ENCODE results near the gene HP1BP3. TPM values are rescaled to one million over a fixed set of nuclear protein-coding genes. Genes with fewer than 3 reads are reported as not detected.

Gene HP1BP3
- polyA plus RNA-seq, 1 donor from 2014 or later: 389 TPM

GRCh38 chr1:20731057-20731991 lies 55.8 kb downstream of the HP1BP3 start:
- Histone ChIP-seq H3K27ac (ENCODE audit: low read length) (no peak overlapping the region), H3K9me3 (ENCODE audit: low read length) (no peaks in the 10 kb centered on the region), H3F3A (ENCODE audit: insufficient read depth, low read length, poor library complexity, severe bottlenecking) (no peaks in the 10 kb centered on the region), H3K27me3 (ENCODE audit: insufficient read depth, low read depth, low read length) (peaks cover 11% of the 10 kb centered on the region), H4K20me1 (ENCODE audit: insufficient read depth) (no peaks in the 10 kb centered on the region), H3K79me2 (replicated peaks; ENCODE audit: insufficient read depth, low read length) (no peaks in the 10 kb centered on the region), H3K4me2 (ENCODE audit: low read length) (no peak overlapping the region), H3K36me3 (ENCODE audit: insufficient read depth, low read length) (no peaks in the 10 kb centered on the region), H2AFZ (ENCODE audit: low read depth, low read length) (no peak overlapping the region), H3K9me2 (ENCODE audit: insufficient read depth, low read length) (no peaks in the 10 kb centered on the region), H3K9ac (ENCODE audit: low read length) (peak overlapping the region; percentile 55), H3K4me3 (ENCODE audit: low read length) (peak overlapping the region; percentile 71)
- TF ChIP-seq SMC3 (conservative IDR thresholded peaks at IDR 0.05; ENCODE audit: poor library complexity) (no peak), POLR2AphosphoS5 (IDR thresholded peaks at IDR 0.05) (no peak), RAD21 (conservative IDR thresholded peaks at IDR 0.05) (no peak), CTCF (IDR thresholded peaks at IDR 0.05; ENCODE audit: poor library complexity, severe bottlenecking) (no peak), REST (IDR thresholded peaks at IDR 0.05; ENCODE audit: borderline replicate concordance) (no peak), MXI1 (conservative IDR thresholded peaks at IDR 0.05; ENCODE audit: poor library complexity, severe bottlenecking) (no peak), EP300 (conservative IDR thresholded peaks at IDR 0.05; ENCODE audit: poor library complexity, severe bottlenecking) (no peak), TAF1 (IDR thresholded peaks at IDR 0.05; ENCODE audit: low read depth) (no peak), EZH2 (IDR thresholded peaks at IDR 0.05; ENCODE audit: borderline replicate concordance, insufficient read depth, low read length, poor library complexity, severe bottlenecking) (no peak)

GRCh38 chr1:20730690-20731056 lies 56.4 kb downstream of the HP1BP3 start:
- Histone ChIP-seq H3F3A (ENCODE audit: insufficient read depth, low read length, poor library complexity, severe bottlenecking) (no peaks in the 10 kb centered on the region), H3K4me3 (ENCODE audit: low read length) (peak overlapping the region; percentile 71), H3K4me2 (ENCODE audit: low read length) (no peak overlapping the region), H3K27ac (ENCODE audit: low read length) (no peak overlapping the region), H3K79me2 (replicated peaks; ENCODE audit: insufficient read depth, low read length) (no peaks in the 10 kb centered on the region), H3K9ac (ENCODE audit: low read length) (no peak overlapping the region), H3K36me3 (ENCODE audit: insufficient read depth, low read length) (no peaks in the 10 kb centered on the region), H4K20me1 (ENCODE audit: insufficient read depth) (no peaks in the 10 kb centered on the region), H3K27me3 (ENCODE audit: insufficient read depth, low read depth, low read length) (peaks cover 11% of the 10 kb centered on the region), H3K9me2 (ENCODE audit: insufficient read depth, low read length) (no peaks in the 10 kb centered on the region), H3K9me3 (ENCODE audit: low read length) (no peaks in the 10 kb centered on the region), H2AFZ (ENCODE audit: low read depth, low read length) (no peak overlapping the region)
- TF ChIP-seq SMC3 (conservative IDR thresholded peaks at IDR 0.05; ENCODE audit: poor library complexity): no peak
- no peak for TF ChIP-seq REST (IDR thresholded peaks at IDR 0.05; ENCODE audit: borderline replicate concordance)
- TF ChIP-seq RAD21 (conservative IDR thresholded peaks at IDR 0.05): no peak
- no peak for TF ChIP-seq POLR2AphosphoS5 (IDR thresholded peaks at IDR 0.05)
- no peak for TF ChIP-seq EZH2 (IDR thresholded peaks at IDR 0.05; ENCODE audit: borderline replicate concordance, insufficient read depth, low read length, poor library complexity, severe bottlenecking)
- TF ChIP-seq EP300 (conservative IDR thresholded peaks at IDR 0.05; ENCODE audit: poor library complexity, severe bottlenecking): no peak
- TF ChIP-seq MXI1 (conservative IDR thresholded peaks at IDR 0.05; ENCODE audit: poor library complexity, severe bottlenecking): no peak
